ENCODE measurements around the gene TBC1D2B.

TBC1D2B gene

DNA sequence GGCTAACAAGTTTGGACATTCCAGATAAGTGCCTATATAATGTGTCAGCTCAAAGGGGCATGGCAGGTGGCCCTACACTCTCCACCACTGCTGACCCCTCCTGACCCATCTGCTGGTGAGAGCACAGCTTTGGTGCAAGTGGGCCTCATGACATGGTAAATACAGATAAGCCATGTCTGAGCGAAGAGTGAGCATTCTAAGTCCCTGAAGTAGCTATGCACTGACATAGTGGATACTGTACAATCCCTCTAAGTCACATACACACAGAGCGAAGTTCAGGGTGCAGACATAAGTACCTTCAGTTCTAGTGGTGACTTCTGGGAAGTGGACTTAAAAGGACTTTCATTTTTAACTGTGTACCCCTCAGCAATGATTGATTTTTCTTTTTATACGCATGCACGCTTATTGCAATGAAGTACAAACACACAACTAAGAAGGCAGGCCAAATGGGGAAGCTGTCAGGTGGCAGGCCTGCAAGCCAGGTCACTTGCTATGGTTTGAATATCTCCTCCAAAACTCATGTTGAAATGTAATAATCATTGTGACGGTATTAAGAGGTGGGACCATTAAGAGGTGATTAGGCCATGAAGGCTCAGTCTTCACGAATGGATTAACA is 41.5 kb downstream of the TBC1D2B start:
- no peak for DNase-seq (ENCODE audit: low read depth)
- TF ChIP-seq, protein P1, sequence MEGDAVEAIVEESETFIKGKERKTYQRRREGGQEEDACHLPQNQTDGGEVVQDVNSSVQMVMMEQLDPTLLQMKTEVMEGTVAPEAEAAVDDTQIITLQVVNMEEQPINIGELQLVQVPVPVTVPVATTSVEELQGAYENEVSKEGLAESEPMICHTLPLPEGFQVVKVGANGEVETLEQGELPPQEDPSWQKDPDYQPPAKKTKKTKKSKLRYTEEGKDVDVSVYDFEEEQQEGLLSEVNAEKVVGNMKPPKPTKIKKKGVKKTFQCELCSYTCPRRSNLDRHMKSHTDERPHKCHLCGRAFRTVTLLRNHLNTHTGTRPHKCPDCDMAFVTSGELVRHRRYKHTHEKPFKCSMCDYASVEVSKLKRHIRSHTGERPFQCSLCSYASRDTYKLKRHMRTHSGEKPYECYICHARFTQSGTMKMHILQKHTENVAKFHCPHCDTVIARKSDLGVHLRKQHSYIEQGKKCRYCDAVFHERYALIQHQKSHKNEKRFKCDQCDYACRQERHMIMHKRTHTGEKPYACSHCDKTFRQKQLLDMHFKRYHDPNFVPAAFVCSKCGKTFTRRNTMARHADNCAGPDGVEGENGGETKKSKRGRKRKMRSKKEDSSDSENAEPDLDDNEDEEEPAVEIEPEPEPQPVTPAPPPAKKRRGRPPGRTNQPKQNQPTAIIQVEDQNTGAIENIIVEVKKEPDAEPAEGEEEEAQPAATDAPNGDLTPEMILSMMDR (IDR thresholded peaks at IDR 0.05; ENCODE audit: insufficient read depth, low read depth, low read length, missing control alignments), result no peak
- no peak overlapping the region for H3K4me3 ChIP-seq (ENCODE audit: low read length)

DNA sequence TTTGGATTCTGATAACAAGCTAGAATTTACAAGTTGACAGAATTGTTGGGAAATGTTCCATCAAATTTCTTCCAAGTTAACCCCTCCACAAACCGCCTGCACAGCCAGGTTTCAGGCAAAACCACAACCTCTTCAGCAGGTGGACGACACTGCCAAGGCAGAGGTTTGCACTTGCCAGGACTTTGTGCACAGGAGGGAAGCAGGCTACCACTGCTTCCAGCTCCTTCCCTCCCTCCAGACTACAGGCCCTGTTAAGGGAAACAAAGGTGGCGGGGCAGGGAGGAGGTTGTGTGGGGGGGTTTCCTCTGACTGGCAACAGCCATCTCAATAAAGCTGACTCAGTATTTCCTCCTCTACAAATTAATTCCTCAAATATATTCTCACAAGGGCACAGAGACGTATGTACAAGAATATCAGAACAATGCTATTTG is 42.2 kb downstream of the TBC1D2B start:
- no peak overlapping the region for H3K4me3 ChIP-seq (ENCODE audit: low read length)
- TF ChIP-seq, protein P1 (IDR thresholded peaks at IDR 0.05; ENCODE audit: insufficient read depth, low read depth, low read length, missing control alignments), result no peak
- DNase-seq (ENCODE audit: low read depth), result no peak

DNA sequence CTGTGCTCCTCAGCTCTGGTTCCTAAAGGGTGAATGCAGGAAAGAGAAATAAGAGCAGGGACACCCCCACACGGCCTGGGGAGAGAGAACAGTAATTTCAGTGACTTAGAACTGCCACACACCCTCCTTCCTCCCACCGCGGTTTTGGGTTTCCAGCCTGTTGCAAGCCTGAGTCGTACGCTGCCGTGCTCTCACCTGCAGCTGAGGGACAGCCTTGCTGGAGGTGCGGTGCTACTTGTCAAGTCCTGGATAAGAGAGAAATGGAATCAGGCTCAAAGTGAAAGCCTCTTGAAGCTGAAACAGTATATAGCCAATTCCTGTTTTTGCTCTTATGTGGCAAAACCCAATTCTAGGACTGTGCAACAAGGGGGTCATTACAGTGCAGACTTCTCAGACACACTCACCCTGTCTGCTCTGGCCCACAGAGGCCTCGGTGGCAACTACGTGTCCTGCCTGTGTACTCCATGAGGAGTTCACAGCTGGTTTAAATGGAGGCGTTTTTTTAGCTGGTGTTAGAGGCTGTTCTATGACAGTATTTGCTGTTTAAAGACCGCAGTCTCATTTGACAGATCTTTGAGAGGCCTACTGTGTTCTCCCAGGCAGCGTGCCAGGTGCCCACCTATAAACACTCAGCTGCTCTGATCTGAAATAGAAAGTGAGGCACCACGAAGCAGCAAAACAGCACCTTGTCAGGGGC is 42.9 kb downstream of the TBC1D2B start:
- TF ChIP-seq, protein P1 (IDR thresholded peaks at IDR 0.05; ENCODE audit: insufficient read depth, low read depth, low read length, missing control alignments), result no peak
- H3K4me3 ChIP-seq (ENCODE audit: low read length), result no peak overlapping the region
- DNase-seq (ENCODE audit: low read depth), result peak; percentile 28

DNA sequence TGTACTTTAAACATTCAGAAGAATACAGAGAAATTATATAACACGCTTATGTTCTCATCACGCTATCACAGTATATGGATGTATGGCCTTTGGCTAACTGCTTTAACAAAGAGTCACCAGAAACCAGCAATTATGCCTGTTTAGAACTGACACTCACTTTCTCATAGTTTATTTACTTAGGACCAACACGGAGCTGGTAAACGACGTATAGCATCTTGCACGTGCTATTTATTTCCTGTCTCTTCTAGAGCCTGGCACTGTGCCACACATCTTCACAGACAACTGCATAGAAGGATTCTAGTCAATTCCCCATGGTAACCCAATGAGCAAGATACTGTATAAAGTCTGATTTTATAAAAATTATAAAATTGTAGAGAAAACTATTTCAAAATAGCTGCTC is 43.6 kb downstream of the TBC1D2B start:
- DNase-seq (ENCODE audit: low read depth), result no peak
- no peak overlapping the region for H3K4me3 ChIP-seq (ENCODE audit: low read length)
- TF ChIP-seq, protein P1 (IDR thresholded peaks at IDR 0.05; ENCODE audit: insufficient read depth, low read depth, low read length, missing control alignments), result no peak

DNA sequence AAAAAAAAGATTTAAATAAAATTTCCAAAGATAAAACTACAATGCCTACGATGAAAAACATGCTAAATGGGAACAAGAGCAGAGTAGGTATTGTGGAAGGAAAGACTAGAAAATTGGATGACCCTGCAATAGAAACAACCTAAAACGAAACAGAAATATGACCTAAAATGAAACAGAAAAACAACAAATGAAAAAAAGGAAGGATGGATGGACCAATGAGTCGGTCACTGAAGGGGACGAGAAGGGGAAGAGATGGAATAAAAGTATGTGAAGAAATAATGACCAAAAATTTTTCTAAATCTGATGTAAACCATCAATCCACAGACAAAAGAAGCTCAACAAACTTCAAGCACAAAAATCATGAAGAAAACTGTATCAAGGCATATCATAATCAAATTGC is 44.8 kb downstream of the TBC1D2B start:
- no peak for DNase-seq (ENCODE audit: low read depth)
- no peak overlapping the region for H3K4me3 ChIP-seq (ENCODE audit: low read length)
- TF ChIP-seq, protein P1 (IDR thresholded peaks at IDR 0.05; ENCODE audit: insufficient read depth, low read depth, low read length, missing control alignments), result no peak

DNA sequence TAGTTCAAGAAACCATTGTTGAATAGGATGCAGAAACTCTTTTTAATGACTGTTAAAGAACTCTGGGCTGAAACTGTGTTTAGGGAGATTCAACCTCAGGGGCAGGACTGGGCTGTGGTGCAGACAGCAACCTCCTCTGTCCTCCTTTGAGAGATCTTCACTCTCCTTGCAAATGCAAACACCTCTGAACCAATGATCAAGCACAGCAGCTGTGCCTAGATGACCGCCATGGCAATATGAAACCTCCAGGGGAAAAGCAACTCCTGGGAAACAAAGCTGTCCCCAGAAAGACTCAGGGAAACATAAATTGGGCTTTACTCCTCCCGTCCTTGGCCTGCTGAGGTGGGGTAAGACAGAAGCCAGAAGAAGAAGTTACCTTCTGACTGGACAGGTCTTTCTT is 52.6 kb downstream of the TBC1D2B start:
- no peak for DNase-seq (ENCODE audit: low read depth)
- TF ChIP-seq, protein P1 (IDR thresholded peaks at IDR 0.05; ENCODE audit: insufficient read depth, low read depth, low read length, missing control alignments), result no peak
- H3K4me3 ChIP-seq (ENCODE audit: low read length), result no peak overlapping the region

DNA sequence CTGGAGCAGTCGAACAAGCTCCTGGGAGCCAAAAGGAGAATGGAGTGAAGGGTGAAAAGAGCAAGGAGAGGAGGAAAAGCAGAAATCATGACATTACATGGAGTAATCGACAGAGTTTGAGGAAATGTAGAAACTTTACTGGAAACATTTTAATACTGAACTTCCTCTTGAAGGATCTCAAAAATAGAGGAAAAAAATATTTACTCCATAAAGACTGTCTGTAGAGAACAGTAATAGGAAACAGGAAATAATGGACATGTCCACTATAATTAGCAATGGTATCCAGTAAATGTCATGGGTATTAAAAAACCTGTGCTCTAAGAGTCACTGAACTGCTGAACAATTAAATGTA is 53.0 kb downstream of the TBC1D2B start:
- no peak for DNase-seq (ENCODE audit: low read depth)
- no peak overlapping the region for H3K4me3 ChIP-seq (ENCODE audit: low read length)
- TF ChIP-seq, protein P1 (IDR thresholded peaks at IDR 0.05; ENCODE audit: insufficient read depth, low read depth, low read length, missing control alignments), result no peak
